Activated naive CD8-positive, alpha-beta T cell treated with anti-CD3 and anti-CD28 coated beads for 36 hours (primary cell): ENCODE data around the gene KRTAP4-7. TPM values are rescaled to one million over a fixed set of nuclear protein-coding genes. Genes with fewer than 3 reads are reported as not detected.

Experiments used
- total RNA-seq, 2 experiments: library from RNA; stranded (reverse); gene quantifications; one replicate each; pipeline ENCODE4 v1.2.3, GENCODE V29; 2021

Gene KRTAP4-7
- total RNA-seq, 2 experiments from 2014 or later, result not detected

Other genes starting within 250 kb of the KRTAP4-7 start
- not detected for gene KRT12, start 216.9 kb upstream of the KRTAP4-7 start, total RNA-seq
- not detected for gene KRT20, start 198.9 kb upstream of the KRTAP4-7 start, total RNA-seq
- not detected for gene KRT23, start 146.5 kb upstream of the KRTAP4-7 start, total RNA-seq
- gene KRT39, start 117.2 kb upstream of the KRTAP4-7 start, total RNA-seq, result not detected
- not detected for gene KRT40, start 99.8 kb upstream of the KRTAP4-7 start, total RNA-seq
- gene KRTAP3-3, start 90.0 kb upstream of the KRTAP4-7 start, total RNA-seq, result not detected
- gene KRTAP3-2, start 84.2 kb upstream of the KRTAP4-7 start, total RNA-seq, result not detected
- not detected for gene KRTAP3-1, start 75.0 kb upstream of the KRTAP4-7 start, total RNA-seq
- gene KRTAP1-5, start 56.9 kb upstream of the KRTAP4-7 start, total RNA-seq, result not detected
- not detected for gene KRTAP1-4, start 54.0 kb upstream of the KRTAP4-7 start, total RNA-seq
- not detected for gene KRTAP1-3, start 49.3 kb upstream of the KRTAP4-7 start, total RNA-seq
- not detected for gene KRTAP1-1, start 42.7 kb upstream of the KRTAP4-7 start, total RNA-seq
- not detected for gene KRTAP2-1, start 36.8 kb upstream of the KRTAP4-7 start, total RNA-seq
- not detected for gene KRTAP2-2, start 28.9 kb upstream of the KRTAP4-7 start, total RNA-seq
- not detected for gene KRTAP2-3, start 24.0 kb upstream of the KRTAP4-7 start, total RNA-seq
- gene KRTAP2-4, start 18.3 kb upstream of the KRTAP4-7 start, total RNA-seq, result not detected
- gene KRTAP4-8, start 14.0 kb downstream of the KRTAP4-7 start, total RNA-seq, result not detected
- gene KRTAP4-16, start 18.1 kb downstream of the KRTAP4-7 start, total RNA-seq, result not detected
- not detected for gene KRTAP4-9, start 21.2 kb downstream of the KRTAP4-7 start, total RNA-seq
- not detected for gene KRTAP4-11, start 34.2 kb downstream of the KRTAP4-7 start, total RNA-seq
- gene KRTAP4-12, start 40.0 kb downstream of the KRTAP4-7 start, total RNA-seq, result not detected
- not detected for gene KRTAP4-6, start 56.4 kb downstream of the KRTAP4-7 start, total RNA-seq
- gene KRTAP4-5, start 65.7 kb downstream of the KRTAP4-7 start, total RNA-seq, result not detected
- not detected for gene KRTAP4-4, start 76.6 kb downstream of the KRTAP4-7 start, total RNA-seq
- not detected for gene KRTAP4-3, start 84.1 kb downstream of the KRTAP4-7 start, total RNA-seq
- gene KRTAP4-2, start 94.1 kb downstream of the KRTAP4-7 start, total RNA-seq, result not detected
- not detected for gene KRTAP4-1, start 100.8 kb downstream of the KRTAP4-7 start, total RNA-seq
- gene KRTAP9-1, start 105.7 kb downstream of the KRTAP4-7 start, total RNA-seq, result not detected
- not detected for gene KRTAP9-2, start 142.5 kb downstream of the KRTAP4-7 start, total RNA-seq
- not detected for gene KRTAP9-3, start 148.3 kb downstream of the KRTAP4-7 start, total RNA-seq
- gene KRTAP9-8, start 153.8 kb downstream of the KRTAP4-7 start, total RNA-seq, result not detected
- not detected for gene KRTAP9-4, start 165.5 kb downstream of the KRTAP4-7 start, total RNA-seq
- gene KRTAP9-9, start 171.2 kb downstream of the KRTAP4-7 start, total RNA-seq, result not detected
- not detected for gene KRTAP9-6, start 181.2 kb downstream of the KRTAP4-7 start, total RNA-seq
- gene KRTAP9-7, start 191.5 kb downstream of the KRTAP4-7 start, total RNA-seq, result not detected
- gene KRTAP29-1, start 218.7 kb downstream of the KRTAP4-7 start, total RNA-seq, result not detected
- gene KRTAP16-1, start 225.2 kb downstream of the KRTAP4-7 start, total RNA-seq, result not detected
- gene KRTAP17-1, start 231.6 kb downstream of the KRTAP4-7 start, total RNA-seq, result not detected